ENCODE measurements around the gene ZFC3H1.

Gene ZFC3H1

GRCh38 chr12:71671816-71672215, 8.2 kb upstream of the ZFC3H1 start:
- no peak for DNase-seq (ENCODE audit: low spot score)

- DNase-seq (ENCODE audit: low spot score): no peak
Measured at GRCh38 chr12:71671311-71671710, 7.7 kb upstream of the ZFC3H1 start.

- DNase-seq (ENCODE audit: low spot score): no peak
Measured at GRCh38 chr12:71666259-71666658, 2.6 kb upstream of the ZFC3H1 start.

DNA sequence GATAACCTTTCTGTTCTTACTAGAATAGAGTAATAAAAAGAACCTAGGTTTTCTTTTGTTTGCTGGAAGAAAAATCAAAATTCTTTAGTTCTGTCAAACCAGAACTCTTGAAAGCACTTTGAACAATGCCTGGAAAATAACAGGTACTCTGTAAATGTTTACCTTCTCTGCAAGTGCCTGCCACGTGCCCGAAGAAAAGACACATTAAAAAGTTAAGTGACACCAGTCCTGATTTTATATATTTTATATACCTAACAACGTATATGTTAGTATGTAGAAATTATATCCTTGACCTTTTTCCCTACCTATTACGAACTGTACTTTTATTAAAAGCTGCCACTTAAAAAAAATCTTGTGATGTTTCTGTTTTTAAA, 1.4 kb upstream of the ZFC3H1 start:
- DNase-seq (ENCODE audit: low spot score): no peak

- no peak for DNase-seq (ENCODE audit: low spot score)
Measured at GRCh38 chr12:71664411-71665089, 902 bp upstream of the ZFC3H1 start.

- DNase-seq (ENCODE audit: low spot score): peak; percentile 85
Measured at GRCh38 chr12:71662849-71663560, 643 bp downstream of the ZFC3H1 start.

- DNase-seq (ENCODE audit: low spot score): no peak
Measured at GRCh38 chr12:71661977-71662530, 1.6 kb downstream of the ZFC3H1 start.

- DNase-seq (ENCODE audit: low spot score): no peak
Measured at GRCh38 chr12:71656740-71657139, 6.9 kb downstream of the ZFC3H1 start.

- no peak for DNase-seq (ENCODE audit: low spot score)
Measured at GRCh38 chr12:71655907-71656306, 7.7 kb downstream of the ZFC3H1 start.

- DNase-seq (ENCODE audit: low spot score): no peak
Measured at GRCh38 chr12:71655495-71655894, 8.2 kb downstream of the ZFC3H1 start.

GRCh38 chr12:71654200-71654599, 9.4 kb downstream of the ZFC3H1 start:
- no peak for DNase-seq (ENCODE audit: low spot score)

DNA sequence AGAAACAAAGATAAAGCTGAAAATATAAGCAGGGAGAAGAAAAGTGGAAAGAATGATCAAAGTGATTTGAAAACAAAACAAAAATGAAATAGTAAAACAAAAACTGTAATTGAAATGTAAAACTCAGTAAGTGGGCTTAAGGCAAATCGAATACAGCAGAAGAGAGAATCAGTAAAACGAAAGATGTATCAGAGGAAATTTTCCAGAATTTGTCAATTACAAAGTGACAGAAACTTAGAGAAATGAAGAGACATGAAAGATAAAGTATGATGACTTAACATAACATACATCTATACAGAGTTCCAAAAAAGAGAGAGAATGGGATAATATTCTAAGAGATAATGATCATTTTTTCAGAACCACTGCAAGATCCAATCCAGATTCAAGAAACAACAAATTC, 10.5 kb downstream of the ZFC3H1 start:
- no peak for DNase-seq (ENCODE audit: low spot score)

- DNase-seq (ENCODE audit: low spot score): no peak
Measured at GRCh38 chr12:71652656-71653055, 11.0 kb downstream of the ZFC3H1 start.

GRCh38 chr12:71649401-71649800, 14.2 kb downstream of the ZFC3H1 start:
- no peak for DNase-seq (ENCODE audit: low spot score)

DNA sequence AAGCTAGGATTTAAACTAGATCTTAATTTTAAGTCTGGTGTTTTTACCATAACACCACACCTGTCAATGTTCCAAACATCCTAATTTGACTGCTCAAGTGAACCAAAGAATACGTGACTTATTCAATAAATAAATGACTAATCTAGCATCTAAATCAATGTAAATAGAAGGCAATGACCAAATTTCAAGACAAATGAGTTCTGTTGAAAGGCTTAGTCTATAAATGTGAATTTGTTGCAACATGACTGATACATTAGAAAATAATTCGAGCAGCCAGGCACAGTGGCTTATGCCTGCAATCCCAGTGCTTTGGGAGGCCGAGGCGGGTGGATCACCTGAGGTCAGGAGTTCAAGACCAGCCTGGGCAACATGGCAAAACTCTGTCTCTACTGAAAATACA, 15.1 kb downstream of the ZFC3H1 start:
- no peak for DNase-seq (ENCODE audit: low spot score)

DNA sequence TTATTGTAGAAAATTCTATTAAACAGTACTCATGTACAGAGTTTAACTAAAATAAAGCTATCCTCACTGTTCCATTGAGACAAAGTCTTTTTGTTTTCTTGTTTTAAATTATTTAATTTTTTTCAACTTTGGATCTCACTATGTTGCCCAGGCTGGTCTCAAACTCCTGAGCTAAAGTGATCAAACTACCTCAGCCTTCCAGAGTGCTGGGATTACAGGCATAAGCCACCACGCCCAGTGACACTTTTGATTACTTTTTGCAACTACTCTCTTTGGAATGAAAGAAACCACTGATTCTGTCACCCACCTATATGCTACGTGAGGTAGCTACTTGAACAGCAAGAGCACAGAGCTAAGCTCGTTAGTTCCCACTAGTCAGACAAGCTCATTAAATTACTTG, 17.1 kb downstream of the ZFC3H1 start:
- DNase-seq (ENCODE audit: low spot score): no peak

- no peak for DNase-seq (ENCODE audit: low spot score)
Measured at GRCh38 chr12:71645268-71645667, 18.4 kb downstream of the ZFC3H1 start.

DNA sequence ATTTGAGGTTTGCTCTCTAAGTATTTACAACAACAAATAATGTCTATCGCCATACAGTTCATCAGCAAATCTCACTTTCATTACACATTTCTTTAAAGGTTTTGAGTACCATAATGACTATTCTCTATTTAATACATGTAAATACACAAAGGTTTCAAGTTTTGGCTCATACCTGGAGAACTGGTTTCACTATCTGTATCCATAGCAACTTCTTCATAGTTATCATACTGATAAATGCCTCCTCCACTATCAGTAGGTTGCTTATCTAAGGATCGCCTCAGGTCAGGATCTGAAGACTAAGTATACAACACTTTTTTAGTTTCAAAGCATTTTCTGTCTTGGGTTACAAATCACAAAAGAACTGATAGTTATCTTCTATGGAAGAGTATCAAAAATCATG, 21.4 kb downstream of the ZFC3H1 start:
- no peak for DNase-seq (ENCODE audit: low spot score)

DNA sequence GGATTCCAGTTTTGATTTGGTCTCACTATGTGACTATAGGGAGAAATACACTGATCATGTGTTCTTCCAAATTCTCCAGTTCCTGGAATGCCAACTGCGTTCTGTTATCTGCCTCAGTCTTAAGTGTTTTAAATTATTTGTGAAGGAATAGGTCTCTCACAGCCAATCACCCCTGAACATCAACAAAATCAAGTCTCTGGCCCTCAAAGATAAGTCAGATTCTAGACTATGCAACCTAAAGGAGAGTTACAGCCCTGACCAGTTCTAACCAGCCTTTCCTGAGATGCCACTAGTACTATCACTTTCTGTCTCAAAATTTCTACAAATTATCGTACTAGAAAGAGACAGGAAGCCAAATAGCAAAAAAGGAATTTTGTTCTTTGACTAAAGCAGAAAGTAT, 22.3 kb downstream of the ZFC3H1 start:
- no peak for DNase-seq (ENCODE audit: low spot score)

DNA sequence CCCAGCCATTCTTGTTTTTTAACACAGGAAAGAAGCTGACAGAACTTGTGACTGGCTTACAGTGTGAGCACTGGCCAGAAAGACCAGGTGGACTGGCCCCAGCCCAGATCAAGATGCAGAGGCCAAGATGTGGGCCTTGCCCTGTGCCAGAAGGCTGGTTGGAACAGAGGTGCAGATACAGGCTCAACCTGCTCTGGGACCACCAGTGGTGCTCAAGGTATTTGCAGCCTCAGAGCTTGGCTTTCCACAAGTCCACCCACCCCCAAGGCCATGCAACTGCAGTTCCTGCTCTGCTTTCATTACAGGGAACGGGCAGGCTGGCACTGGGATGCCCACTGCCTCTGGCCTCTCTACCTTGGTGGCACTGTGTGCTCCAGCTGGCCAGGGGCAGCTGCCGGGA, 23.3 kb downstream of the ZFC3H1 start:
- no peak for DNase-seq (ENCODE audit: low spot score)

- no peak for DNase-seq (ENCODE audit: low spot score)
Measured at GRCh38 chr12:71639341-71639760, 24.3 kb downstream of the ZFC3H1 start.

GRCh38 chr12:71638499-71638898, 25.1 kb downstream of the ZFC3H1 start:
- no peak for DNase-seq (ENCODE audit: low spot score)

DNA sequence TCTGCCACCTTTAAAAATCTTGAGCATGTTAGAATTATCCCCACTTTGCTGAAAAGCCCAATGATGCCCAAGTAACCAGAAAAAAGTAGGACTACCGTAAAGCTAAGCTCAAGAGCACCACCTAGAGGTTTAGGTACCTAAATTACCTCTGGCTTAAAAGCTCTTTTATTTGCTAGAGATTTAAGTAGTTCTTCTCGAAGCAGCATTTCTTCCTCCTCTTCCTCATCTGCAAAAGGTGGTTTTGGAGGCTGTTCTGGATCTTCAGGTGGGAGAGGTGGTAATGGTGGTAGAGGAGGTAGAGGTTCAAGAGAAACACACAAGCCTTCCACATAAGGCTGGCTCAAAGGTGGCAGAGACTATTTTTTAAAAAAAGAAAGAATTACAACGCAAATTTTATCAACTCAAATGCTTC, 26.9 kb downstream of the ZFC3H1 start:
- DNase-seq (ENCODE audit: low spot score): no peak

Measured in ecto neural progenitor cell (in vitro differentiated cells).